Calu3 (cell line): ENCODE results near the gene MED13. TPM values are rescaled to one million over a fixed set of nuclear protein-coding genes. Genes with fewer than 3 reads are reported as not detected.

ENCODE experiments used
- BruUV-seq: library from RNA; stranded (reverse); fragments of 400-500 nt; replicated peaks from 2 replicates; lab custom pipeline; 2021; lab: Mats Ljungman, UMichigan
- CTCF ChIA-PET: fragments of 300-600 bp; sonication (Branson Sonifier 250); formaldehyde crosslinking; loops from one replicate; lab custom pipeline; 2022; ENCODE audit warnings: antibody characterized with exemption; lab: Charles Lee
- DNase-seq: peaks from one replicate; pipeline ENCODE4 v3.0.0; 2022
- H3K27ac Mint-ChIP-seq: one replicate; pipeline ENCODE4 v1.8.0; 2022; ENCODE audit warnings: mixed read lengths; ENCODE audit not compliant: unreplicated experiment
- H3K27me3 Mint-ChIP-seq: one replicate; pipeline ENCODE4 v1.8.0; 2022; ENCODE audit warnings: mixed read lengths; ENCODE audit not compliant: unreplicated experiment
- H3K36me3 Mint-ChIP-seq: one replicate; pipeline ENCODE4 v1.8.0; 2022; ENCODE audit warnings: mild to moderate bottlenecking, moderate library complexity, mixed read lengths; ENCODE audit not compliant: insufficient read depth, unreplicated experiment
- H3K4me1 Mint-ChIP-seq: one replicate; pipeline ENCODE4 v1.8.0; 2022; ENCODE audit warnings: mild to moderate bottlenecking, low read depth, mixed read lengths; ENCODE audit not compliant: unreplicated experiment
- H3K4me3 Mint-ChIP-seq: one replicate; pipeline ENCODE4 v1.8.0; 2022; ENCODE audit warnings: mild to moderate bottlenecking, low read depth, moderate library complexity, mixed read lengths; ENCODE audit not compliant: unreplicated experiment
- H3K9me3 Mint-ChIP-seq: one replicate; pipeline ENCODE4 v1.8.0; 2022; ENCODE audit warnings: low read depth, mixed read lengths; ENCODE audit not compliant: unreplicated experiment
- intact Hi-C: fragments of 100-400 bp; cut with micrococcal nuclease; formaldehyde crosslinking; loops from one replicate; pipeline ENCODE4 v1.10.0; 2022; ENCODE audit not compliant: unreplicated experiment
- total RNA-seq: library from RNA; stranded (reverse); gene quantifications from 2 replicates; pipeline ENCODE4 v1.2.3, GENCODE V29; 2022
- TF ChIP-seq, protein P1 (sequence below): fragments of 200-600 bp; IDR thresholded peaks from one replicate; pipeline ENCODE4 v1.8.0; 2022; ENCODE audit warnings: antibody characterized with exemption; ENCODE audit not compliant: unreplicated experiment

Gene MED13
- total RNA-seq, 1 experiment from 2014 or later = 50.2 TPM

DNA sequence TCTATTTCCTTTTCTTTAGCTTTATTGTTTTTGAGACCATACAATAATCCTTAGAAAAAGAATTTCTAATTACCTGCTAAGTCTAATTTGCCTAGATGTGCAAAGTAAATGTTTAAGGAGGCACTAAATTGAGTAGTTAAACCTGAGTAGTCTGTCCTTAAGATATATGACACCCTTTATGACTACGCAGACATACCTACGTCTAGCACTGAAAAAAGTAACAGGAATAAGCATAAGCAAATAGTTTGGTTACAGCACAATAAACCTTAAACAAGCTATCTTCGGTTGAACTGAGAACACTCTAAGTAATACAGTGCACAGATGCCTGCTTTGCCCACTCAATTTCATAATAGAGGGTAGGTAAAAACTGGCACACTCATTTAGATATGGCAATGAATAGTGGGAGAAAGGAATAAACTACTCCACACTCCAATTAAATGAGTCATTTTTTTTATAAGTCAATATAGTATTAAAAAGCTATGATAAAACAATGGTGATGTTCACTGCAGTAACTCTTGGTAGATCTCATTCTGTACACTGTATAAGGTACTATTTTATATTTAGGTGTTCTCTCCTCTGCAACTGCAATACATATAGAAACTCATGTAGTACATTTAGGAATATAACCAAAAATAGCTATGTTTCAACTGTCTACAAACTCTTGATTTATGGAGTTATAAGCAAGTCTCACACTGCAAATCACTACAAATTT lies 117.6 kb downstream of the MED13 start:
- Mint-ChIP-seq H3K27ac (no peak overlapping the region), H3K4me1 (no peaks in the 10 kb centered on the region), H3K36me3 (no peaks in the 10 kb centered on the region), H3K27me3 (no peaks in the 10 kb centered on the region), H3K9me3 (no peaks in the 10 kb centered on the region), H3K4me3 (no peak overlapping the region)
- no TSS peak for BruUV-seq
- intact Hi-C loops = no loop called here
- TF ChIP-seq, protein P1, sequence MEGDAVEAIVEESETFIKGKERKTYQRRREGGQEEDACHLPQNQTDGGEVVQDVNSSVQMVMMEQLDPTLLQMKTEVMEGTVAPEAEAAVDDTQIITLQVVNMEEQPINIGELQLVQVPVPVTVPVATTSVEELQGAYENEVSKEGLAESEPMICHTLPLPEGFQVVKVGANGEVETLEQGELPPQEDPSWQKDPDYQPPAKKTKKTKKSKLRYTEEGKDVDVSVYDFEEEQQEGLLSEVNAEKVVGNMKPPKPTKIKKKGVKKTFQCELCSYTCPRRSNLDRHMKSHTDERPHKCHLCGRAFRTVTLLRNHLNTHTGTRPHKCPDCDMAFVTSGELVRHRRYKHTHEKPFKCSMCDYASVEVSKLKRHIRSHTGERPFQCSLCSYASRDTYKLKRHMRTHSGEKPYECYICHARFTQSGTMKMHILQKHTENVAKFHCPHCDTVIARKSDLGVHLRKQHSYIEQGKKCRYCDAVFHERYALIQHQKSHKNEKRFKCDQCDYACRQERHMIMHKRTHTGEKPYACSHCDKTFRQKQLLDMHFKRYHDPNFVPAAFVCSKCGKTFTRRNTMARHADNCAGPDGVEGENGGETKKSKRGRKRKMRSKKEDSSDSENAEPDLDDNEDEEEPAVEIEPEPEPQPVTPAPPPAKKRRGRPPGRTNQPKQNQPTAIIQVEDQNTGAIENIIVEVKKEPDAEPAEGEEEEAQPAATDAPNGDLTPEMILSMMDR = no peak
- DNase-seq = no peak
- CTCF ChIA-PET = interaction anchor here (0.9 kb wide), 1 partner anchor 162 kb away, joined by 4 read pairs; no protein-coding TSS in a partner anchor

DNA sequence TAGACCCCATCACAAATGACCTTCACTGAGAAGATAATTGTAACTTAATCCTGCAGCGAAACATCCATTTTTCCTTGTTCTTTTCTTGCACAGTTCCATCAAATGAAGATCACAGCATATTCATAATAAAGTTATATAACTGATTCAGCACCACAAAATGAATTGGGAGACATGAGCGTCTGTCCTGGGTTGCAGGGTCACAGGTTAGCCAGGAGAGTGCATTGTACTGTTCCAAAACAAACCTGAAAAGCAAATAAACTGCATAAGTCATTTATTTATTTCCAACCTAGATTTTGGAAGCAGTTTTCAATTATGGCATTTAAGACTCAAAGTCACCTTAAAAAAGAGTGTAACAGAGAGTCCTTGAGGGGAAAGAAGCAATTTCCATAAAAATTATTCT lies 118.7 kb downstream of the MED13 start:
- H3K27ac Mint-ChIP-seq = no peak overlapping the region
- no peaks in the 10 kb centered on the region for H3K27me3 Mint-ChIP-seq
- H3K4me1 Mint-ChIP-seq = no peaks in the 10 kb centered on the region
- intact Hi-C loops = no loop called here
- no TSS peak for BruUV-seq
- H3K4me3 Mint-ChIP-seq = no peak overlapping the region
- no peaks in the 10 kb centered on the region for H3K9me3 Mint-ChIP-seq
- TF ChIP-seq, protein P1 = no peak
- CTCF ChIA-PET = no interaction called here
- DNase-seq = no peak
- H3K36me3 Mint-ChIP-seq = no peaks in the 10 kb centered on the region

DNA sequence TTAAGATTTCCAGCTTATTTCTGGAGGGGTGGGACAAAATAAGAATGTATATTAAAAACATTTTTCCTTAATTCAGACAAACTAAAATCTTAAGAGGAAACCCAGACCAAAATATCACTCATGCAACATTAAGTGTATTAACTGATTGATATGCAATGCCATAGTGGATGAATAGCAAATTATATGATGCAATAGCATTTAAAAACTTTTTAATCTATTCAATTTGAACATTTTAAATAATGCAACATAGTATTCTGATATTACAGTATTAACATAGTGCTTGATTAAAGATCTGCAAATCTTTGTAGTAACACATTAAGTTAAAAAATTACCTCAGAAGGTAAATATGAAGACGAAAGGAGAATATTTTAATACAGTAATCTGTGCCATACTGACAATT lies 122.0 kb downstream of the MED13 start:
- H3K27ac Mint-ChIP-seq = no peak overlapping the region
- BruUV-seq = no TSS peak
- CTCF ChIA-PET = interaction anchor here (0.6 kb wide), 1 partner anchor 143 kb away, joined by 3 read pairs; no protein-coding TSS in a partner anchor
- H3K27me3 Mint-ChIP-seq = no peaks in the 10 kb centered on the region
- H3K36me3 Mint-ChIP-seq = peaks cover 6% of the 10 kb centered on the region
- H3K9me3 Mint-ChIP-seq = no peaks in the 10 kb centered on the region
- H3K4me1 Mint-ChIP-seq = no peaks in the 10 kb centered on the region
- no peak for DNase-seq
- no peak overlapping the region for H3K4me3 Mint-ChIP-seq
- intact Hi-C loops = no loop called here
- TF ChIP-seq, protein P1 = no peak

DNA sequence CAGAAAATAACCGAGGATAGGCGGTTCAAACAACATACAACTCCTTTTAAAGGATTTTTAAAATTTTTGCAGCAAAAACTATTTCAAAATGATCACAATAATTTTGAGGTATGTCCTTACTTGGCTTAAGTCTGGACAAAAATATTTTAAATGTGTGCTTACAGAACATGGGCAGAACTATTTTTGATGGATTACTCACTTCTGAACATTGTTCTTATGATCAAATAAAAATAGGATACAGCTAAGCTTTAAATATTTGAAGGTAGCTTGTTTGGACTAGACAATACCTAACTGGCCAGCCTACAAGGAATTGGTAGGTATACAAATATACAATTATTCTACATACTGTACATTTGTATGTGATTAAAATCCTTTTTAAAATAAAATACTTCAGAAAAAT lies 123.0 kb downstream of the MED13 start:
- no peaks in the 10 kb centered on the region for H3K9me3 Mint-ChIP-seq
- intact Hi-C loops = no loop called here
- no peaks in the 10 kb centered on the region for H3K4me1 Mint-ChIP-seq
- no peaks in the 10 kb centered on the region for H3K27me3 Mint-ChIP-seq
- CTCF ChIA-PET = no interaction called here
- TF ChIP-seq, protein P1 = no peak
- no TSS peak for BruUV-seq
- DNase-seq = no peak
- no peak overlapping the region for H3K4me3 Mint-ChIP-seq
- peaks cover 6% of the 10 kb centered on the region for H3K36me3 Mint-ChIP-seq
- no peak overlapping the region for H3K27ac Mint-ChIP-seq
